ENCODE results near the gene CFLAR.

DNA sequence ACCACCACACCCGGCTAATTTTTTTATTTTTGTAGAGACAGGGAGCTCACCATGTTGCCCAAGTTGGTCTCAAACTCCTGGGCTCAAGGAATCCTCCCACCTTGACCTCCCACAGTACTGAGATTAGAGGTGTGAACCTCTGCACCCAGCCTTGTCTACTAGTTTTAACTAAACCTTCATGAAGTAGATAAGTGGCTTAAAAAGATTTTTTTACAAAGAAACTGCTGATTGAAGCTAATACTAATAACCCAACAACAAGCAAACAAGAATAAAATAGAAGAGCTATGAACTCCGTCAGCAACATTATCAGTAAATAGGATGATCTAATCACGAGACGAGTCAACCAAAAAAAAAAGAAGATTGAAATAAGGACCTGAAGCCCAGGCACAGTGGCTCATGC is 25.4 kb upstream of the CFLAR start:
- TF ChIP-seq POLR2A (IDR thresholded peaks at IDR 0.05; ENCODE audit: low read depth, low read length) (no peak), POLR2AphosphoS5 (IDR thresholded peaks at IDR 0.05; ENCODE audit: low read depth, low read length) (no peak), TAF1 (IDR thresholded peaks at IDR 0.05; ENCODE audit: low read depth, low read length) (no peak), SPI1 (IDR thresholded peaks at IDR 0.05; ENCODE audit: low read depth, low read length) (no peak)
